GM18520 (cell line): ENCODE measurements around the gene PRDX1.
"Not testable (repeated sequence)": the region's sequence is repeated elsewhere in the genome, so short reads cannot be mapped to it uniquely, and the experiment has no call there.

Source experiments
- ATAC-seq: cut with Tn5 transposase; IDR thresholded peaks from one replicate; pipeline ENCODE4 v1.9.1; 2021; ENCODE audit not compliant: unreplicated experiment

Gene PRDX1

GRCh38 chr1:45507195-45507594 is 14.5 kb downstream of the PRDX1 start:
- ATAC-seq = no peak

- ATAC-seq = no peak
Observed at GRCh38 chr1:45503462-45504360, 18.0 kb downstream of the PRDX1 start.

- ATAC-seq = no peak
Observed at GRCh38 chr1:45501505-45501859, 20.2 kb downstream of the PRDX1 start.

- no peak for ATAC-seq
Observed at GRCh38 chr1:45499415-45499769, 22.3 kb downstream of the PRDX1 start.

GRCh38 chr1:45498279-45498678 is 23.4 kb downstream of the PRDX1 start:
- ATAC-seq = no peak

GRCh38 chr1:45493116-45493697 is 28.5 kb downstream of the PRDX1 start:
- no peak for ATAC-seq

GRCh38 chr1:45492691-45493090 is 29.0 kb downstream of the PRDX1 start:
- no peak for ATAC-seq

- no peak for ATAC-seq
Observed at GRCh38 chr1:45491487-45492260, 30.0 kb downstream of the PRDX1 start.

- peak; percentile 90 for ATAC-seq
Observed at GRCh38 chr1:45490626-45491486, 30.8 kb downstream of the PRDX1 start, which contains the start of gene TESK2. Gene TESK2, minus strand, starts transcription at chr1:45491163. Its CDS starts 33,378 bp downstream, at chr1:45457785.

GRCh38 chr1:45490121-45490625 is 31.5 kb downstream of the PRDX1 start:
- no peak for ATAC-seq

- ATAC-seq = not testable (repeated sequence)
Observed at GRCh38 chr1:45489379-45489778, 32.3 kb downstream of the PRDX1 start.

- no peak for ATAC-seq
Observed at GRCh38 chr1:45488666-45489377, 32.9 kb downstream of the PRDX1 start.

- no peak for ATAC-seq
Observed at GRCh38 chr1:45485949-45486348, 35.7 kb downstream of the PRDX1 start.

- ATAC-seq = no peak
Observed at GRCh38 chr1:45479039-45479748, 42.5 kb downstream of the PRDX1 start.

GRCh38 chr1:45478121-45478814 is 43.4 kb downstream of the PRDX1 start:
- no peak for ATAC-seq

- ATAC-seq = no peak
Observed at GRCh38 chr1:45477646-45478045, 44.0 kb downstream of the PRDX1 start.

- ATAC-seq = not testable (repeated sequence)
Observed at GRCh38 chr1:45474194-45474593, 47.5 kb downstream of the PRDX1 start.

- ATAC-seq = no peak
Observed at GRCh38 chr1:45473302-45473701, 48.4 kb downstream of the PRDX1 start.
